ENCODE data around the gene PLET1. TPM values are rescaled to one million over a fixed set of nuclear protein-coding genes. Genes with fewer than 3 reads are reported as not detected.

PLET1 gene
- total RNA-seq, 1 experiment from 2014 or later = not detected

GRCh38 chr11:112227471-112227870, 33.2 kb downstream of the PLET1 start:
- peaks cover 4 to 9% of the 10 kb centered on the region in 2 experiments for H3K4me1 ChIP-seq (ENCODE audit: control insufficient read depth in 1 of 2, insufficient read depth in 2 of 2, low read length in 2 of 2)
- ATAC-seq (no peak), DNase-seq (ENCODE audit: low read depth, low spot score) (no peak)
- RAD21 ChIA-PET (ENCODE audit: low non-redundant PET in 1 of 2, low total read pairs in 2 of 2, uncharacterized antibody in 2 of 2, unreplicated experiment in 2 of 2) = no interaction called here
- peaks cover 0 to 6% of the 10 kb centered on the region in 2 experiments; a peak in 2 of 4 replicates for H3K36me3 ChIP-seq (ENCODE audit: control insufficient read depth in 1 of 2, insufficient read depth in 2 of 2, low read length in 2 of 2)
- CTCF ChIA-PET = no interaction called here
- POLR2A ChIA-PET = no interaction called here
- H3K27me3 ChIP-seq (ENCODE audit: insufficient read depth, low read length) = no peaks in the 10 kb centered on the region
- H3K9me2 ChIP-seq (ENCODE audit: insufficient read depth) = no peaks in the 10 kb centered on the region
- intact Hi-C loops (cut with micrococcal nuclease) = no loop called here
- H3K79me2 ChIP-seq (ENCODE audit: insufficient read depth, low read length) = peaks cover 48% of the 10 kb centered on the region
- peak overlapping the region; percentile 86 for H3K9ac ChIP-seq (ENCODE audit: low read length)
- peak overlapping the region; percentile 83 for H3K4me2 ChIP-seq (ENCODE audit: low read length)
- 0 out of 2 replicates have a peak overlapping the region, but pooled peaks have one; percentile 86 for H3K27ac ChIP-seq (ENCODE audit: low read depth, low read length)
- no peaks in the 10 kb centered on the region for H4K20me1 ChIP-seq (ENCODE audit: insufficient read depth)
- H2AFZ ChIP-seq (ENCODE audit: low read depth, low read length, poor library complexity, severe bottlenecking) = no peak overlapping the region
- no TSS peak for BruUV-seq (replicated peaks)
- TF ChIP-seq REST (IDR thresholded peaks at IDR 0.05; ENCODE audit: low read depth) (no peak), ZNF274 (IDR thresholded peaks at IDR 0.05; ENCODE audit: low read depth, low read length) (no peak), RAD21 (IDR thresholded peaks at IDR 0.05; ENCODE audit: low read depth) (no peak), ZFX (IDR thresholded peaks at IDR 0.05) (no peak), FOSL1 (IDR thresholded peaks at IDR 0.05; ENCODE audit: low read depth) (no peak), EZH2phosphoT487 (IDR thresholded peaks at IDR 0.05; ENCODE audit: borderline replicate concordance) (no peak), POLR2A (IDR thresholded peaks at IDR 0.05; ENCODE audit: borderline replicate concordance, extremely low read depth, insufficient read depth, insufficient read length) (no peak), JUND (IDR thresholded peaks at IDR 0.05) (no peak), ELF1 (IDR thresholded peaks at IDR 0.05; ENCODE audit: borderline replicate concordance, low read depth) (no peak), ZBTB33 (IDR thresholded peaks at IDR 0.05; ENCODE audit: extremely low read depth, insufficient replicate concordance, low read length) (no peak), TCF7L2 (IDR thresholded peaks at IDR 0.05; ENCODE audit: borderline replicate concordance, extremely low read depth, insufficient read depth, insufficient read length) (no peak), YY1 (IDR thresholded peaks at IDR 0.05; ENCODE audit: extremely low read depth, insufficient replicate concordance, low read depth, low read length) (no peak), SRF (IDR thresholded peaks at IDR 0.05; ENCODE audit: low read depth) (no peak)
- no peaks in the 10 kb centered on the region for H3K9me3 ChIP-seq (ENCODE audit: control insufficient read depth in 1 of 2, insufficient read depth in 1 of 2, low read depth in 1 of 2, low read length in 2 of 2)
- H3K4me3 ChIP-seq (replicated peaks in 1 of 2; ENCODE audit: low read depth in 1 of 2, low read length in 2 of 2) = peak overlapping the region; percentile 71 to 85

Measured in HCT116 (cell line).